Fibroblast of lung (primary cell): ENCODE results near the gene RBMS2.

Source experiments
- CTCF ChIP-seq, 2 donors: IDR thresholded peaks in 1 of 2; conservative IDR thresholded peaks in 1 of 2; 1 replicate in 1 of 2; 2 replicates in 1 of 2; pipeline ENCODE4 v1.5.1; 2011 to 2012; ENCODE audit warnings: low read length in 2 of 2, control low read depth in 1 of 2, inconsistent platforms in 1 of 2, low read depth in 1 of 2, mild to moderate bottlenecking in 1 of 2
- EZH2 ChIP-seq: IDR thresholded peaks from 2 replicates; pipeline ENCODE4 v1.5.1; 2012; ENCODE audit warnings: low read length, control low read depth, mild to moderate bottlenecking; ENCODE audit errors: missing control alignments

DNA sequence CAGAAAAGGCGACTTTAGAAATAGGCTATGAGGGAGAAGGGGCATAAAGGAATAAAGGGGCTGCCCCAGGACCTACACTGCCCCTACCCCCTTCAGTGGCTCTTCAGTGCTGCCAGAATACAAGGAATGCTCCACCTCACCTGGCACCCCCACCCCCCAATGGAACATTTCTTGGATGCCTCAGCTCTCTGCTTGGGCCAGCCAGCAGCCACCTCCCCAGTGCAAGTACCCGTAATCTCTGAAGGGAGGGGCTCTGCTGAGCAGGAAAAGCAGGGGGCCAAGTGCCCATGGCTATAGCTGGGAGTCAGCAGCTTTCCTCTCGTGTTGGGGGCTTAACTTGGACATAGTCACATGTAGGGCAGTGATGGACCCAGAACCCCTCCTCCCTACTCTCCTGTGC lies 75.2 kb downstream of the RBMS2 start:
- no peak for TF ChIP-seq CTCF (conservative IDR thresholded peaks at IDR 0.05 in 1 of 2, IDR thresholded peaks at IDR 0.05 in 1 of 2; ENCODE audit: low read depth in 1 of 2, low read length in 2 of 2)
- TF ChIP-seq EZH2, result no peak
